GM23248 (cell line): ENCODE data around the gene GCH1. TPM values are rescaled to one million over a fixed set of nuclear protein-coding genes. Genes with fewer than 3 reads are reported as not detected.

Source experiments
- DNase-seq: peaks from one replicate; pipeline ENCODE4 v3.0.0-alpha.2; 2015
- H2AFZ ChIP-seq: fragments of 200-600 bp; sonication (generic); 2 replicates; pipeline ENCODE4 v1.6.1; 2016; ENCODE audit warnings: antibody characterized with exemption
- H3F3A ChIP-seq: fragments of 200-600 bp; sonication (generic); 2 replicates; pipeline ENCODE4 v1.6.1; 2016; ENCODE audit warnings: mild to moderate bottlenecking, antibody characterized with exemption, mixed run types; ENCODE audit not compliant: insufficient read depth
- H3K27ac ChIP-seq: fragments of 200-600 bp; sonication (generic); 2 replicates; pipeline ENCODE4 v1.5.1; 2016; ENCODE audit warnings: mild to moderate bottlenecking
- H3K27me3 ChIP-seq: fragments of 200-600 bp; sonication (generic); replicated peaks from 2 replicates; pipeline ENCODE4 v1.6.1; 2016; ENCODE audit warnings: mild to moderate bottlenecking; ENCODE audit not compliant: insufficient read depth
- H3K36me3 ChIP-seq: fragments of 200-600 bp; sonication (generic); 2 replicates; pipeline ENCODE4 v1.6.1; 2016; ENCODE audit warnings: low read depth, mild to moderate bottlenecking
- H3K4me1 ChIP-seq: fragments of 200-600 bp; sonication (generic); 2 replicates; pipeline ENCODE4 v1.6.1; 2016; ENCODE audit warnings: mild to moderate bottlenecking; ENCODE audit not compliant: insufficient read depth
- H3K4me2 ChIP-seq: fragments of 200-600 bp; sonication (generic); one replicate; pipeline ENCODE4 v1.6.1; 2016; ENCODE audit warnings: mild to moderate bottlenecking; ENCODE audit not compliant: unreplicated experiment
- H3K4me3 ChIP-seq: fragments of 200-600 bp; sonication (generic); 2 replicates; pipeline ENCODE4 v1.5.1; 2016; ENCODE audit warnings: mild to moderate bottlenecking
- H3K79me2 ChIP-seq: fragments of 200-600 bp; sonication (generic); 2 replicates; pipeline ENCODE4 v1.6.1; 2016; ENCODE audit warnings: mild to moderate bottlenecking; ENCODE audit not compliant: insufficient read depth
- H3K9ac ChIP-seq: fragments of 200-600 bp; sonication (generic); 2 replicates; pipeline ENCODE4 v1.6.1; 2016; ENCODE audit warnings: mild to moderate bottlenecking
- H3K9me2 ChIP-seq: fragments of 200-600 bp; sonication (generic); 2 replicates; pipeline ENCODE4 v1.6.1; 2016; ENCODE audit warnings: mixed run types, mild to moderate bottlenecking, moderate library complexity; ENCODE audit not compliant: insufficient read depth
- H3K9me3 ChIP-seq: fragments of 200-600 bp; sonication (generic); one replicate; pipeline ENCODE4 v1.6.1; 2017; ENCODE audit warnings: low read depth
- H4K20me1 ChIP-seq: fragments of 200-600 bp; sonication (generic); 2 replicates; pipeline ENCODE4 v1.6.0; 2016; ENCODE audit not compliant: insufficient read depth
- EZH2 ChIP-seq: fragments of 200-600 bp; sonication (generic); IDR thresholded peaks from 2 replicates; pipeline ENCODE4 v1.6.1; 2018; ENCODE audit warnings: antibody characterized with exemption, mild to moderate bottlenecking; ENCODE audit not compliant: insufficient read depth, poor library complexity, severe bottlenecking
- EZH2phosphoT487 ChIP-seq: fragments of 200-600 bp; sonication (generic); IDR thresholded peaks from 2 replicates; pipeline ENCODE4 v1.6.1; 2018; ENCODE audit warnings: antibody characterized with exemption, moderate library complexity, mild to moderate bottlenecking, low read depth; ENCODE audit not compliant: insufficient read depth
- WGBS, 2 experiments: methylation state at CpG; one replicate each; pipeline ENCODE4 v1.1.6; 2015 to 2017; ENCODE audit warnings: low lambda C conversion rate in 2 of 2, low coverage in 1 of 2; ENCODE audit errors: missing lambda C conversion rate in 2 of 2; 5-methylcytosine and 5-hydroxymethylcytosine counted together
- in situ Hi-C: fragments of 300-500 bp; cut with MboI; formaldehyde crosslinking; loops from 2 replicates; pipeline ENCODE4 v1.15.0; 2020
- polyA plus RNA-seq: library from polyadenylated mRNA; unstranded; fragments of >200 nt; fragmentation: Nextera tagmentation; extraction: Ambion mirVana; gene quantifications from 2 replicates; pipeline ENCODE4 v1.2.1, GENCODE V29; 2016
- total RNA-seq: library from RNA; depleted of rRNA; stranded (reverse); fragments of >200 nt; shearing (Covaris generic); gene quantifications from 2 replicates; pipeline ENCODE4 v1.2.3, GENCODE V29; 2014

The GCH1 gene
- total and polyA plus RNA-seq, 2 experiments from 2014 or later: 3.9 to 4.2 TPM

GRCh38 chr14:54829486-54830224 is 73.0 kb downstream of the GCH1 start:
- Histone ChIP-seq H3K9me2 (no peaks in the 10 kb centered on the region), H3K9me3 (no peaks in the 10 kb centered on the region), H4K20me1 (no peaks in the 10 kb centered on the region), H3K4me3 (no peak overlapping the region), H3K79me2 (no peaks in the 10 kb centered on the region), H2AFZ (no peak overlapping the region), H3K36me3 (no peaks in the 10 kb centered on the region), H3K27ac (no peak overlapping the region), H3K4me1 (no peaks in the 10 kb centered on the region), H3F3A (no peaks in the 10 kb centered on the region), H3K27me3 (no peaks in the 10 kb centered on the region; the same call in 1 of the 2 replicates), H3K9ac (no peak overlapping the region), H3K4me2 (no peak overlapping the region)
- 34 to 40% methylated on average over 8 of the region's 8 CpGs for WGBS, 2 experiments
- TF ChIP-seq EZH2phosphoT487 (no peak), EZH2 (no peak)
- no peak for DNase-seq
- in situ Hi-C loops: no loop called here

- no peaks in the 10 kb centered on the region for H3K36me3 ChIP-seq
- H3K9me3 ChIP-seq: no peaks in the 10 kb centered on the region
- no peak overlapping the region for H2AFZ ChIP-seq
- no peaks in the 10 kb centered on the region for H4K20me1 ChIP-seq
- H3K27me3 ChIP-seq: no peaks in the 10 kb centered on the region; the same call in 1 of the 2 replicates
- H3K9ac ChIP-seq: no peak overlapping the region
- H3K9me2 ChIP-seq: no peaks in the 10 kb centered on the region
- 81 to 95% methylated on average over 1 of the region's 1 CpG for WGBS, 2 experiments
- H3K4me3 ChIP-seq: no peak overlapping the region
- no peaks in the 10 kb centered on the region for H3F3A ChIP-seq
- TF ChIP-seq EZH2phosphoT487 (no peak), EZH2 (no peak)
- H3K27ac ChIP-seq: no peak overlapping the region
- no peaks in the 10 kb centered on the region for H3K4me1 ChIP-seq
- no peaks in the 10 kb centered on the region for H3K79me2 ChIP-seq
- in situ Hi-C loops: no loop called here
- no peak for DNase-seq
- H3K4me2 ChIP-seq: no peak overlapping the region
Measured at GRCh38 chr14:54828037-54828436, 74.6 kb downstream of the GCH1 start.

GRCh38 chr14:54823757-54824549 is 78.7 kb downstream of the GCH1 start:
- WGBS, 2 experiments: 94 to 96% methylated on average over 2 of the region's 2 CpGs
- in situ Hi-C loops: no loop called here
- H4K20me1 ChIP-seq: no peaks in the 10 kb centered on the region

GRCh38 chr14:54822685-54823084 is 79.9 kb downstream of the GCH1 start:
- Histone ChIP-seq H3K27ac (no peak overlapping the region), H3K9me3 (no peaks in the 10 kb centered on the region), H3K27me3 (peaks cover 4% of the 10 kb centered on the region; the same call in 1 of the 2 replicates), H3K4me1 (peaks cover 9% of the 10 kb centered on the region; the same call in 1 of the 2 replicates), H3K79me2 (no peaks in the 10 kb centered on the region), H3K36me3 (no peaks in the 10 kb centered on the region), H3K9ac (no peak overlapping the region), H4K20me1 (no peaks in the 10 kb centered on the region), H3K9me2 (no peaks in the 10 kb centered on the region), H3F3A (no peaks in the 10 kb centered on the region), H3K4me2 (no peak overlapping the region), H2AFZ (no peak overlapping the region), H3K4me3 (no peak overlapping the region)
- TF ChIP-seq EZH2phosphoT487 (no peak), EZH2 (no peak)
- in situ Hi-C loops: no loop called here
- no peak for DNase-seq

More at GRCh38 chr14:54823757-54824549, 78.7 kb downstream of the GCH1 start:
- no peak overlapping the region for H2AFZ ChIP-seq
- H3F3A ChIP-seq: no peaks in the 10 kb centered on the region
- H3K27me3 ChIP-seq: peaks cover 4% of the 10 kb centered on the region; the same call in 1 of the 2 replicates
- H3K9me3 ChIP-seq: no peaks in the 10 kb centered on the region
- no peaks in the 10 kb centered on the region for H3K79me2 ChIP-seq
- H3K36me3 ChIP-seq: no peaks in the 10 kb centered on the region
- H3K27ac ChIP-seq: no peak overlapping the region
- H3K4me3 ChIP-seq: no peak overlapping the region
- no peak for TF ChIP-seq EZH2phosphoT487
- no peak for TF ChIP-seq EZH2
- H3K4me2 ChIP-seq: no peak overlapping the region
- no peak for DNase-seq
- H3K4me1 ChIP-seq: peaks cover 1% of the 10 kb centered on the region; the same call in 1 of the 2 replicates
- no peaks in the 10 kb centered on the region for H3K9me2 ChIP-seq
- no peak overlapping the region for H3K9ac ChIP-seq
